ENCODE results near the gene LAMA5. TPM values are rescaled to one million over a fixed set of nuclear protein-coding genes. Genes with fewer than 3 reads are reported as not detected.

The LAMA5 gene
- total RNA-seq, 1 donor from 2014 or later: 14.1 TPM

DNA sequence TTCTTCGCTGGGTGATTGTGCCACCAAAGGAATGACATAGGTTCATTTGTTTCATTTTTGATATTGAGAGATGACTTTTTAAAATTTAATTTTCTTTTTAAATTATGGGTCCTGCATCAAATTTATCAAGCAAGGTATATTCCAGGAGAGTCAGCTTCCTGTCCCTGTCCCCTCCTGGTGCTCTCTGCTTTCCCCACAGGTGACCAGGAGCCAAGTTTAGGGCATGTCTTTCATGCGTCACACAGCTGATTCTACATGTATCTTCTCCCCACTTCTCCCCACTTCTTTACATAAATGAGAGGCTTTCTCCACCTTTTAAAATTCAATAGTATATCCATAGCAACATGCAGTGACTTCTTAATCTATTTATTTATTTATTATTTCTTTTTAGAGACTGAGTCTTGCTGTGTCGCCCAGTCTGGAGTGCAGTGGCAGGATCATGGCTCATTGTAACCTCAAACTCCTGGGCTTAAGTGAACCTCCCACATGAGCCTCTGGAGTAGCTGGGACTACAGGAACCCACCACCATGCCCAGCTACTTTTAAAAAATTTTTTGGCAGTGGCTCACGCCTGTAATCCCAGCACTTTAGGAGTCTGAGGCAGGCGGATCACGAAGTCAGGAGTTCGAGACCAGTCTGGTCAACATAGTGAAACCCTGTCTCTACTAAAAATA is 98.7 kb downstream of the LAMA5 start:
- H3K9ac ChIP-seq (ENCODE audit: low read depth in 1 of 3, low read length in 3 of 3): peak overlapping the region in 1 of 3 donors; percentile 25
- no peaks in the 10 kb centered on the region for H3K9me3 ChIP-seq (ENCODE audit: control insufficient read depth in 3 of 3, low read length in 3 of 3)
- H3K36me3 ChIP-seq (ENCODE audit: control insufficient read depth in 3 of 3, insufficient read depth in 3 of 3, low read length in 3 of 3): peaks cover 39 to 45% (median 41%) of the 10 kb centered on the region in 3 donors
- H3K27me3 ChIP-seq (ENCODE audit: control insufficient read depth in 3 of 3, insufficient read depth in 3 of 3, low read length in 3 of 3): no peaks in the 10 kb centered on the region
- no peak overlapping the region for H3K4me3 ChIP-seq (ENCODE audit: low read length in 3 of 3)
- peak overlapping the region; percentile 96 for H3K27ac ChIP-seq (ENCODE audit: low read depth, low read length)
- peaks cover 10 to 32% (median 17%) of the 10 kb centered on the region in 3 donors for H3K4me1 ChIP-seq (ENCODE audit: control insufficient read depth in 3 of 3, insufficient read depth in 3 of 3, low read length in 3 of 3)

DNA sequence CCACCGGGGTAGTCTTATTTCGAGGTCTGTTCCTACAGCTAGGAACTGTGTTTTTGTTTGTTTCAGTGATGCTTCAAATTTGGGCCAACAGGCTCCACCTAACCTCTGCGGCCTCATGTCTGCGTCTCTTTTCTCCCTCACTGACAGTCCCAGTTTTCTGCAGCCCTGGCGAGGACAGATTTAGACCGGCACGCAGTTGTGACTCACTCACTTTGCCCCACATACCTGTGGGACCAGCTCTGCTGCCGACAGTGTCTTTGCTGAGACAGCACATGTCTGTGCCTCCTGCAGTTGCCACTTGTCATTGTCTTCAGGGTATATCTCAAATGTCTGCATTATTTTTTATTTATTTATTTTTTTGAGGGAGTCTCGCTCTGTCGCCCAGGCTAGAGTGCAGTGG is 99.6 kb downstream of the LAMA5 start:
- H3K4me1 ChIP-seq (ENCODE audit: control insufficient read depth in 3 of 3, insufficient read depth in 3 of 3, low read length in 3 of 3): peaks cover 10 to 32% (median 17%) of the 10 kb centered on the region in 3 donors
- peak overlapping the region in 1 of 3 donors; percentile 23 for H3K4me3 ChIP-seq (ENCODE audit: low read length in 3 of 3)
- H3K36me3 ChIP-seq (ENCODE audit: control insufficient read depth in 3 of 3, insufficient read depth in 3 of 3, low read length in 3 of 3): peaks cover 39 to 44% (median 40%) of the 10 kb centered on the region in 3 donors
- H3K9me3 ChIP-seq (ENCODE audit: control insufficient read depth in 3 of 3, low read length in 3 of 3): no peaks in the 10 kb centered on the region
- H3K9ac ChIP-seq (ENCODE audit: low read depth in 1 of 3, low read length in 3 of 3): peak overlapping the region; percentile 61 to 70 (median 65)
- peak overlapping the region; percentile 96 for H3K27ac ChIP-seq (ENCODE audit: low read depth, low read length)
- H3K27me3 ChIP-seq (ENCODE audit: control insufficient read depth in 3 of 3, insufficient read depth in 3 of 3, low read length in 3 of 3): no peaks in the 10 kb centered on the region

DNA sequence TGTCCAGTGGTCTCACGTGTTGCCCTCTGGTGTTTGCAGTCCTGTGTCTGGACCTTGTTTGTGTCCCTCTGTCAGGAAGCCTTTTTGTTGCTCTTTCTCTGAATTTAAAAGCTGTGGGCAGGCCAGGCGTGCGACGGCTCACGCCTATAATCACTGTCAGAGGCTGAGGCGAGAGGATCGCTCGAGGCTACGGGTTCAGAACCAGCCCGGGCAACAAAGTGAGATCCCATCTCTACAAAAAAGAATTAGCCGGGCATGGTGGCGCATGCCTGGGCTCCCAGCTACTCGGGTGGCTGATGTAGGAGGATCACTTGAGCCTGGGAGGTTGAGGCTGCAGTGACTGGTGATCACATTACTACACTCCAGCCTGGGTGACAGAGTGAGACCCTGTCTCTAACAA is 100.3 kb downstream of the LAMA5 start:
- H3K27me3 ChIP-seq (ENCODE audit: control insufficient read depth in 3 of 3, insufficient read depth in 3 of 3, low read length in 3 of 3): no peaks in the 10 kb centered on the region
- no peaks in the 10 kb centered on the region for H3K9me3 ChIP-seq (ENCODE audit: control insufficient read depth in 3 of 3, low read length in 3 of 3)
- H3K4me1 ChIP-seq (ENCODE audit: control insufficient read depth in 3 of 3, insufficient read depth in 3 of 3, low read length in 3 of 3): peaks cover 10 to 32% (median 17%) of the 10 kb centered on the region in 3 donors
- H3K36me3 ChIP-seq (ENCODE audit: control insufficient read depth in 3 of 3, insufficient read depth in 3 of 3, low read length in 3 of 3): peaks cover 39 to 44% (median 40%) of the 10 kb centered on the region in 3 donors
- no peak overlapping the region for H3K4me3 ChIP-seq (ENCODE audit: low read length in 3 of 3)
- peak overlapping the region; percentile 61 to 70 (median 65) for H3K9ac ChIP-seq (ENCODE audit: low read depth in 1 of 3, low read length in 3 of 3)
- H3K27ac ChIP-seq (ENCODE audit: low read depth, low read length): peak overlapping the region; percentile 96

- H3K4me1 ChIP-seq (ENCODE audit: control insufficient read depth in 3 of 3, insufficient read depth in 3 of 3, low read length in 3 of 3): peaks cover 10 to 32% (median 17%) of the 10 kb centered on the region in 3 donors
- no peaks in the 10 kb centered on the region for H3K27me3 ChIP-seq (ENCODE audit: control insufficient read depth in 3 of 3, insufficient read depth in 3 of 3, low read length in 3 of 3)
- peaks cover 40 to 42% (median 42%) of the 10 kb centered on the region in 3 donors for H3K36me3 ChIP-seq (ENCODE audit: control insufficient read depth in 3 of 3, insufficient read depth in 3 of 3, low read length in 3 of 3)
- no peaks in the 10 kb centered on the region for H3K9me3 ChIP-seq (ENCODE audit: control insufficient read depth in 3 of 3, low read length in 3 of 3)
- no peak overlapping the region for H3K9ac ChIP-seq (ENCODE audit: low read depth in 1 of 3, low read length in 3 of 3)
- peak overlapping the region; percentile 96 for H3K27ac ChIP-seq (ENCODE audit: low read depth, low read length)
- H3K4me3 ChIP-seq (ENCODE audit: low read length in 3 of 3): no peak overlapping the region
Measured at GRCh38 chr20:62266340-62266739, 100.8 kb downstream of the LAMA5 start.

DNA sequence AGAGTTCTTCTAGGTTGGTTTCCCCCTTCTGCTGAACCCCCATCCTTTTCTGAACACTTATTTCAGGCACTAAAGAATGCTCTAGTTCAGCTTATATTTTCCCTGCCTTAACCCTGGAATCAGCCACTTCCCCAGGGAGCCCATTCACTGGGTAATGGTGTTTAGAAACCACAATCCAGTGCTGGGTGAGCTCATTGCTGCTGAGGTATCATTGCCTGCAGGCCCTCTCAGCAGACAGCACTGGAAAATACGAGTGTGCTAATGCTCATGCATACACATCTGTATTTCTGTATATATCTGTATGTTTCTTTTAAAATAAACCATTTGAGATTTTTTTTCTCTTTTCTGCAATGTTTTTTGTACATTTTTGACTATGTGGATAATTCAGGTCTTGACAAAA is 101.7 kb downstream of the LAMA5 start:
- Histone ChIP-seq H3K9ac (ENCODE audit: low read depth in 1 of 3, low read length in 3 of 3) (no peak overlapping the region), H3K27me3 (ENCODE audit: control insufficient read depth in 3 of 3, insufficient read depth in 3 of 3, low read length in 3 of 3) (no peaks in the 10 kb centered on the region), H3K27ac (ENCODE audit: low read depth, low read length) (no peak overlapping the region), H3K9me3 (ENCODE audit: control insufficient read depth in 3 of 3, low read length in 3 of 3) (no peaks in the 10 kb centered on the region), H3K4me3 (ENCODE audit: low read length in 3 of 3) (no peak overlapping the region), H3K4me1 (ENCODE audit: control insufficient read depth in 3 of 3, insufficient read depth in 3 of 3, low read length in 3 of 3) (peaks cover 10 to 32% (median 17%) of the 10 kb centered on the region in 3 donors), H3K36me3 (ENCODE audit: control insufficient read depth in 3 of 3, insufficient read depth in 3 of 3, low read length in 3 of 3) (peaks cover 42 to 44% (median 42%) of the 10 kb centered on the region in 3 donors)

DNA sequence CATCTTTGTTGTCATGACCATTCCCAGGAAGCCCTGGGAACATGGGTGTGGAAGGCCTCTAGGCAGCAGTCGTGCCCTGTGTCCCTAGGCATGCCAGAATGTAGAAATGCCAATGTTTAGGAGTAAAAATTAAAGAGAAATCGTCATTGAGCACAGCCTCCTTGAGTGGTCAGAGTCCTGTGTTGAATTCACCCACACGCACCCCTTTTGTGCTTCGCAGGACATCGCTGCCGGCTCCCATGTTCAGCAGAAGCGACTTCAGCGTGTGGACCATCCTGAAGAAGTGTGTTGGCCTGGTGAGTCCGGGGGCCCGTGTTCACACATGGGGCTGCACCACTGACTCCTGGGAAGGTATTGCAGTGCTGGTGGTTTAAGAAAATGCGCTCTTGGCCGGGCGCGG is 103.7 kb downstream of the LAMA5 start:
- Histone ChIP-seq H3K4me3 (ENCODE audit: low read length in 3 of 3) (no peak overlapping the region), H3K27me3 (ENCODE audit: control insufficient read depth in 3 of 3, insufficient read depth in 3 of 3, low read length in 3 of 3) (no peaks in the 10 kb centered on the region), H3K4me1 (ENCODE audit: control insufficient read depth in 3 of 3, insufficient read depth in 3 of 3, low read length in 3 of 3) (peaks cover 19 to 30% (median 25%) of the 10 kb centered on the region in 3 donors), H3K36me3 (ENCODE audit: control insufficient read depth in 3 of 3, insufficient read depth in 3 of 3, low read length in 3 of 3) (peaks cover 42 to 52% (median 45%) of the 10 kb centered on the region in 3 donors), H3K27ac (ENCODE audit: low read depth, low read length) (no peak overlapping the region), H3K9me3 (ENCODE audit: control insufficient read depth in 3 of 3, low read length in 3 of 3) (no peaks in the 10 kb centered on the region), H3K9ac (ENCODE audit: low read depth in 1 of 3, low read length in 3 of 3) (no peak overlapping the region)

GRCh38 chr20:62262064-62262463 is 105.0 kb downstream of the LAMA5 start:
- H3K36me3 ChIP-seq (ENCODE audit: control insufficient read depth in 3 of 3, insufficient read depth in 3 of 3, low read length in 3 of 3): peaks cover 47 to 52% (median 49%) of the 10 kb centered on the region in 3 donors
- no peaks in the 10 kb centered on the region for H3K27me3 ChIP-seq (ENCODE audit: control insufficient read depth in 3 of 3, insufficient read depth in 3 of 3, low read length in 3 of 3)
- no peak overlapping the region for H3K9ac ChIP-seq (ENCODE audit: low read depth in 1 of 3, low read length in 3 of 3)
- peaks cover 20 to 37% (median 21%) of the 10 kb centered on the region in 3 donors for H3K4me1 ChIP-seq (ENCODE audit: control insufficient read depth in 3 of 3, insufficient read depth in 3 of 3, low read length in 3 of 3)
- no peak overlapping the region for H3K4me3 ChIP-seq (ENCODE audit: low read length in 3 of 3)
- H3K9me3 ChIP-seq (ENCODE audit: control insufficient read depth in 3 of 3, low read length in 3 of 3): no peaks in the 10 kb centered on the region
- no peak overlapping the region for H3K27ac ChIP-seq (ENCODE audit: low read depth, low read length)

- Histone ChIP-seq H3K36me3 (ENCODE audit: control insufficient read depth in 3 of 3, insufficient read depth in 3 of 3, low read length in 3 of 3) (peaks cover 35 to 46% (median 38%) of the 10 kb centered on the region in 3 donors), H3K9ac (ENCODE audit: low read depth in 1 of 3, low read length in 3 of 3) (peak overlapping the region in 2 of 3 donors; percentile 4 to 55), H3K27ac (ENCODE audit: low read depth, low read length) (peak overlapping the region; percentile 57), H3K27me3 (ENCODE audit: control insufficient read depth in 3 of 3, insufficient read depth in 3 of 3, low read length in 3 of 3) (no peaks in the 10 kb centered on the region), H3K9me3 (ENCODE audit: control insufficient read depth in 3 of 3, low read length in 3 of 3) (no peaks in the 10 kb centered on the region), H3K4me1 (ENCODE audit: control insufficient read depth in 3 of 3, insufficient read depth in 3 of 3, low read length in 3 of 3) (peaks cover 16 to 29% (median 16%) of the 10 kb centered on the region in 3 donors), H3K4me3 (ENCODE audit: low read length in 3 of 3) (no peak overlapping the region)
Measured at GRCh38 chr20:62259294-62259565, 107.9 kb downstream of the LAMA5 start.

Other genes starting within 250 kb of the LAMA5 start
- gene LSM14B, start 244.8 kb downstream of the LAMA5 start, total RNA-seq: 53.8 TPM
- gene PSMA7, start 223.9 kb downstream of the LAMA5 start, total RNA-seq: 121 TPM
- gene SS18L1, start 223.5 kb downstream of the LAMA5 start, total RNA-seq: 11.5 TPM
- gene MTG2, start 184.3 kb downstream of the LAMA5 start, total RNA-seq: 10.4 TPM
- gene HRH3, start 147.0 kb downstream of the LAMA5 start, total RNA-seq: 0.52 TPM
- gene OSBPL2, start 128.8 kb downstream of the LAMA5 start, total RNA-seq: 26.6 TPM
- gene ADRM1, start 64.3 kb downstream of the LAMA5 start, total RNA-seq: 41.8 TPM
- gene RPS21, start 19.8 kb upstream of the LAMA5 start, total RNA-seq: 1,418 TPM
- gene CABLES2, start 40.0 kb upstream of the LAMA5 start, total RNA-seq: 1.0 TPM
- not detected for gene RBBP8NL, start 60.2 kb upstream of the LAMA5 start, total RNA-seq
- 0.52 TPM for gene GATA5, start 108.7 kb upstream of the LAMA5 start, total RNA-seq